Neural cell (in vitro differentiated cells): ENCODE results near the gene BTBD17.
A peak's percentile ranks its signal among the peaks of the same experiment; 100 is the strongest.

ENCODE experiments used
- EZH2 ChIP-seq: fragments of 200-600, 300-800 bp; shearing (Covaris generic), sonication (generic); IDR thresholded peaks from 2 replicates; pipeline ENCODE4 v1.6.1; 2014; ENCODE audit warnings: antibody characterized with exemption, low read length, borderline replicate concordance, mild to moderate bottlenecking; ENCODE audit not compliant: insufficient read depth, poor library complexity, severe bottlenecking
- TF ChIP-seq, protein P1 (sequence below): fragments of 450-650 bp; IDR thresholded peaks from 2 replicates; pipeline ENCODE4 v1.5.1; 2014; ENCODE audit warnings: antibody characterized with exemption, mild to moderate bottlenecking, moderate library complexity; ENCODE audit not compliant: poor library complexity, severe bottlenecking

DNA sequence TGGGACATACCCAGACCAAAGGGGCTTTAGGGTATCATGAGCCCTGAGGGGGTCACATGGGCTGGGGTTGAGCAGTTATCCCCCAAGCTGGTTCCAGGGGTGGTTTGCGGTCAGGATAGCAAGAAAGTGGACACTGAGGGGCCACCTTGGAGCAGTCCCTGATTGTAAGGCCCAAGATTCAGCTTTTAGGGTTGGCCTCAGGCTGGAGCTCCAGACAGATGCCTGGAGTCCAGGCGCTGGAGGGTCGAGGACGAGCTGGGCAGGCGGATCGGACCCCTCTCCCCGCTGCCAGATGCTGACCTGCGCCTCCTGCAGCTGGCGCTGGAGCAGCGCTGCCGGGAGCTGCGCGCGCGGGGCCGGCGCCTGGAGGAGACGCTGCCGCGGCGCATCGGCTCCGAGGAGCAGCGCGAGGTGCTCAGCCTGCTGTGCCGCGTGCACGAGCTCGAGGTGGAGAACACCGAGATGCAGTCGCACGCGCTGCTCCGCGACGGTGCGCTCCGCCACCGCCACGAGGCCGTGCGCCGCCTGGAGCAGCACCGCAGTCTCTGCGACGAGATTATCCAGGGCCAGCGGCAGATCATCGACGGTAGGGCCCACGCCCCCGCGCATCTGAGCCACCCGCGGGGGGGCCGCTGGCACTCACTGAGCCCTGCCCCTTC, 10.0 kb downstream of the BTBD17 start:
- TF ChIP-seq, protein P1, sequence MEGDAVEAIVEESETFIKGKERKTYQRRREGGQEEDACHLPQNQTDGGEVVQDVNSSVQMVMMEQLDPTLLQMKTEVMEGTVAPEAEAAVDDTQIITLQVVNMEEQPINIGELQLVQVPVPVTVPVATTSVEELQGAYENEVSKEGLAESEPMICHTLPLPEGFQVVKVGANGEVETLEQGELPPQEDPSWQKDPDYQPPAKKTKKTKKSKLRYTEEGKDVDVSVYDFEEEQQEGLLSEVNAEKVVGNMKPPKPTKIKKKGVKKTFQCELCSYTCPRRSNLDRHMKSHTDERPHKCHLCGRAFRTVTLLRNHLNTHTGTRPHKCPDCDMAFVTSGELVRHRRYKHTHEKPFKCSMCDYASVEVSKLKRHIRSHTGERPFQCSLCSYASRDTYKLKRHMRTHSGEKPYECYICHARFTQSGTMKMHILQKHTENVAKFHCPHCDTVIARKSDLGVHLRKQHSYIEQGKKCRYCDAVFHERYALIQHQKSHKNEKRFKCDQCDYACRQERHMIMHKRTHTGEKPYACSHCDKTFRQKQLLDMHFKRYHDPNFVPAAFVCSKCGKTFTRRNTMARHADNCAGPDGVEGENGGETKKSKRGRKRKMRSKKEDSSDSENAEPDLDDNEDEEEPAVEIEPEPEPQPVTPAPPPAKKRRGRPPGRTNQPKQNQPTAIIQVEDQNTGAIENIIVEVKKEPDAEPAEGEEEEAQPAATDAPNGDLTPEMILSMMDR = peak; percentile 71
- TF ChIP-seq EZH2 = no peak
